AG04450 (cell line): ENCODE data around the gene ITGB3. TPM values are rescaled to one million over a fixed set of nuclear protein-coding genes. Genes with fewer than 3 reads are reported as not detected.
A peak's percentile ranks its signal among the peaks of the same experiment; 100 is the strongest.

Experiments used
- CTCF ChIA-PET: fragments of 300-600, 350-600 bp; formaldehyde crosslinking; extraction: SDS; loops from one replicate; lab custom pipeline; 2022; ENCODE audit warnings: antibody characterized with exemption, inconsistent platforms; lab: Charles Lee
- POLR2A ChIA-PET: fragments of 350-600 bp; formaldehyde crosslinking; extraction: SDS; loops from one replicate; lab custom pipeline; 2021; ENCODE audit warnings: antibody characterized with exemption, inconsistent platforms; lab: Yijun Ruan, JAX
- DNase-seq: peaks from one replicate; pipeline ENCODE4 v3.0.0-alpha.2; 2011; ENCODE audit warnings: low read depth, low spot score
- H3K27ac ChIP-seq: one replicate; pipeline ENCODE4 v1.5.1; 2012; ENCODE audit warnings: low read depth, low read length, control low read depth
- H3K27me3 ChIP-seq: one replicate; pipeline ENCODE4 v1.6.0; 2012; ENCODE audit warnings: low read length; ENCODE audit not compliant: control insufficient read depth, insufficient read depth
- H3K4me3 ChIP-seq: 2 replicates; pipeline ENCODE4 v1.5.1; 2011; ENCODE audit warnings: mild to moderate bottlenecking, low read depth, low read length, control low read depth
- H3K9me3 ChIP-seq: 2 replicates; pipeline ENCODE4 v1.5.1; 2012; ENCODE audit warnings: low read length; ENCODE audit not compliant: control insufficient read depth, insufficient read depth
- polyA plus RNA-seq: library from polyadenylated mRNA; depleted of rRNA; stranded (reverse); fragments of >200 nt; gene quantifications from 2 replicates; pipeline ENCODE4 v1.2.3, GENCODE V29; 2011
- TF ChIP-seq, protein P1 (sequence below): IDR thresholded peaks from 2 replicates; pipeline ENCODE4 v1.5.1; 2011; ENCODE audit warnings: low read depth, low read length, control low read depth, inconsistent platforms

Gene ITGB3
- polyA plus RNA-seq, 1 experiment: 26.2 TPM

- CTCF ChIA-PET: interaction anchor here (0.7 to 1.1 kb wide), 2 partner anchors 62 to 89 kb away, joined by 6 read pairs; no protein-coding TSS in a partner anchor
- H3K27ac ChIP-seq: peak overlapping the region; percentile 79
- TF ChIP-seq, protein P1, sequence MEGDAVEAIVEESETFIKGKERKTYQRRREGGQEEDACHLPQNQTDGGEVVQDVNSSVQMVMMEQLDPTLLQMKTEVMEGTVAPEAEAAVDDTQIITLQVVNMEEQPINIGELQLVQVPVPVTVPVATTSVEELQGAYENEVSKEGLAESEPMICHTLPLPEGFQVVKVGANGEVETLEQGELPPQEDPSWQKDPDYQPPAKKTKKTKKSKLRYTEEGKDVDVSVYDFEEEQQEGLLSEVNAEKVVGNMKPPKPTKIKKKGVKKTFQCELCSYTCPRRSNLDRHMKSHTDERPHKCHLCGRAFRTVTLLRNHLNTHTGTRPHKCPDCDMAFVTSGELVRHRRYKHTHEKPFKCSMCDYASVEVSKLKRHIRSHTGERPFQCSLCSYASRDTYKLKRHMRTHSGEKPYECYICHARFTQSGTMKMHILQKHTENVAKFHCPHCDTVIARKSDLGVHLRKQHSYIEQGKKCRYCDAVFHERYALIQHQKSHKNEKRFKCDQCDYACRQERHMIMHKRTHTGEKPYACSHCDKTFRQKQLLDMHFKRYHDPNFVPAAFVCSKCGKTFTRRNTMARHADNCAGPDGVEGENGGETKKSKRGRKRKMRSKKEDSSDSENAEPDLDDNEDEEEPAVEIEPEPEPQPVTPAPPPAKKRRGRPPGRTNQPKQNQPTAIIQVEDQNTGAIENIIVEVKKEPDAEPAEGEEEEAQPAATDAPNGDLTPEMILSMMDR: no peak
- no peaks in the 10 kb centered on the region for H3K27me3 ChIP-seq
- POLR2A ChIA-PET: no interaction called here
- DNase-seq: no peak
- H3K9me3 ChIP-seq: no peaks in the 10 kb centered on the region
- H3K4me3 ChIP-seq: no peak overlapping the region
Measured at GRCh38 chr17:47225911-47226688, 27.5 kb upstream of the ITGB3 start.

DNA sequence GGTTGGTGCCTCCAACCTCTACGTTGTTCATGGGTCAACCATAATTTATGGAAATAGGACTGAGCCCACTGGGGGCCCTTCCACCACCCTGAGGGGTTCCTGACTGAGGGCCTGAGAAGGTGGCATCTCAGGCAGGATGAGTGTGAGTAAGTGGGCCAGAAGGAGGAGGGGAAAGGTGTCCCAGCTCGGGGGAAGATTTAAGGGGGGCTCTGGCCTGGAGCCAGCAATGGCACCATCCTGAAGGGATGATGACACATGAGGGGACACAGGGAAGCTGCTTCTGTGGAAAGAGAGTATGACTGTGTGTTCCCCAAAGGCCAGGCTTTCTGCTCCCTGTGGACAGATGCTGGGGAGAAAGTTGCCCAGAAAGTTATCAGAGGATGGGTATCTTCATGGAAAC is 25.8 kb upstream of the ITGB3 start:
- Histone ChIP-seq H3K9me3 (no peaks in the 10 kb centered on the region), H3K27ac (no peak overlapping the region), H3K27me3 (no peaks in the 10 kb centered on the region), H3K4me3 (no peak overlapping the region)
- ChIA-PET CTCF (no interaction called here), POLR2A (no interaction called here)
- DNase-seq: no peak
- TF ChIP-seq, protein P1: no peak

GRCh38 chr17:47229535-47230443 is 23.8 kb upstream of the ITGB3 start:
- Histone ChIP-seq H3K9me3 (no peaks in the 10 kb centered on the region), H3K4me3 (peak overlapping the region; percentile 46), H3K27ac (peak overlapping the region; percentile 75), H3K27me3 (no peaks in the 10 kb centered on the region)
- DNase-seq: peak; percentile 93
- POLR2A ChIA-PET: interaction anchor here (1.0 to 1.4 kb wide), 3 partner anchors 49 to 86 kb away, joined by 3 to 5 read pairs (median 3); no protein-coding TSS in a partner anchor
- TF ChIP-seq, protein P1: peak; percentile 100
- CTCF ChIA-PET: interaction anchor here (0.6 to 2.5 kb wide), 15 partner anchors 9 to 386 kb away, joined by 3 to 52 read pairs (median 4); no protein-coding TSS in a partner anchor

GRCh38 chr17:47230864-47231263 is 22.8 kb upstream of the ITGB3 start:
- Histone ChIP-seq H3K9me3 (no peaks in the 10 kb centered on the region), H3K27ac (peak overlapping the region; percentile 21), H3K27me3 (no peaks in the 10 kb centered on the region), H3K4me3 (no peak overlapping the region)
- CTCF ChIA-PET: interaction anchor here (0.9 to 2.5 kb wide), 5 partner anchors 13 to 385 kb away, joined by 3 to 52 read pairs (median 7); no protein-coding TSS in a partner anchor
- POLR2A ChIA-PET: interaction anchor here (1.0 to 1.4 kb wide), 2 partner anchors 48 to 83 kb away, joined by 3 read pairs; no protein-coding TSS in a partner anchor
- TF ChIP-seq, protein P1: no peak
- DNase-seq: no peak
